Fibroblast of skin of scalp (primary cell): ENCODE data around the gene UBA52.
"Not testable (repeated sequence)": the region's sequence is repeated elsewhere in the genome, so short reads cannot be mapped to it uniquely, and the experiment has no call there.

Experiments used
- DNase-seq: peaks from one replicate; pipeline ENCODE4 v3.0.0-alpha.2; 2013

Gene UBA52

DNA sequence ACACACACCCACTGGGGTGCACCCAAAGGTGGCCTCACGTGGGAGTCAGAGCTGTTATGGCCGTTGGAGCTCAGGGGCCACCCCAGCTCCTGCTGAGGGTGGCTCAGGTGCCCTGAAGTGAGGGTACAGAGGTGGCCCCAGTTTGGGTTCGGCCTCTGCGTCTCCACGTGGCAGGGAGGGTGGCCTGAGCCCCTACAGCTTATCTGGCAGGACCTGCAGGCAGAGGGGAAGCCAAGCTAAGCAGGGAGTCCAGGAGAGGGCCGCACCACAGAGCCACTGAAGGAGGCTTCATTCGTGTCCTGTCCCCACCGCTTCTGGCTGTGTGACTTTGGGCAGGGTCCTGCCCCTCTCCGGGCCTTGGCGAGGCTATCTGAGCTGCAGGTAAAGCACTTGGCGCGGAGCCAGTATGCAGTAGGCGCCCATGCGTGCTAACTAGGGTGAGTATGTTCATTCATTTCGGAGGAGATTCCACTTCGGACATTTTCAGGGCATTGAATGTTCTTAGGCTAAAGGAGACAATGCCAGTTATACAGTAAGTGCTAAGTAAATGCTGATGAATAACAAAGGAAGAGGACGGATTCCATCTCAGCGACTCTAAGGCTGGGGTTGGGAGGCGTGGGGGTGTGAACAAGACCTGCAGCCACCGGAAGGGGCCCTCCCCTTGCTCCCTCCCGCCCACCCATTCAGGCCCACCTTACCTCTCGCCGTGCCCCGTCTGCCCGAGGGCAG, 21.9 kb downstream of the UBA52 start:
- no peak for DNase-seq

DNA sequence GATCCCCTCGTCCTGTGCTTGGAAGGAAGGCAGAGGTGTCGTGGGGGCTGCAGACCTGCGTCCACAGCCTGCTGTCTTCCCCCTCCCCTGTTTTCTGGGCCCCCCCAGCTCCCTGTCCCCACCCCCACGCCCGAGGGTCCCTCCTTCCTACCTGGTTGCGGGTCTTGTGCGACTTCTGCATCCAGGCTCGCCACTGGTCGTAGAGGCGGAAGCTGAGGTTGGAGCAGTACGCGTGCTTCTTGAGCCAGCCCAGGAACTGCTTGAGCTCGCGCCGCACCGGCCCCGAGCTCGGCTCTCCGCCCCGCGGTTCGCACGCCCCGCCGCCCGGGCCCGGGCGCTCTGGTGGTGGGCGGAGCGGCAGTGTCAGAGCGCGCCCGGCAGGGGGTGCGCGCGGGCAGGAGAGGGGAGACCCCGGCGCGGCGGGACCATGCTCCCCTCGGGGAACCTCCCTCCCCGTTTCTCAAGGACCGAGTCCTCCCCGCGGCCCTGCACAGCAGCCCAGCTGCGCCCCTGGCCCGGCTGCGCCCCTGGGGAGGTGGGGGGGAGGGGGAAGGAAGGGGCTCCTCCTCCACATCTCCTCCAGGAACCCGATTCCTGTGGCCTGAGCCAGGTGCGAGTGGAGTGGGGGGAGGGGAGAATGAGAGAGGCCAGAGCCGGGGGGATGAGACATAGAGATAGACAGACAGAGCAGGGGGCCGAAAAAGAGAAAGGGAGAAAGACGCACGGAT, 22.6 kb downstream of the UBA52 start:
- peak; percentile 70 for DNase-seq

DNA sequence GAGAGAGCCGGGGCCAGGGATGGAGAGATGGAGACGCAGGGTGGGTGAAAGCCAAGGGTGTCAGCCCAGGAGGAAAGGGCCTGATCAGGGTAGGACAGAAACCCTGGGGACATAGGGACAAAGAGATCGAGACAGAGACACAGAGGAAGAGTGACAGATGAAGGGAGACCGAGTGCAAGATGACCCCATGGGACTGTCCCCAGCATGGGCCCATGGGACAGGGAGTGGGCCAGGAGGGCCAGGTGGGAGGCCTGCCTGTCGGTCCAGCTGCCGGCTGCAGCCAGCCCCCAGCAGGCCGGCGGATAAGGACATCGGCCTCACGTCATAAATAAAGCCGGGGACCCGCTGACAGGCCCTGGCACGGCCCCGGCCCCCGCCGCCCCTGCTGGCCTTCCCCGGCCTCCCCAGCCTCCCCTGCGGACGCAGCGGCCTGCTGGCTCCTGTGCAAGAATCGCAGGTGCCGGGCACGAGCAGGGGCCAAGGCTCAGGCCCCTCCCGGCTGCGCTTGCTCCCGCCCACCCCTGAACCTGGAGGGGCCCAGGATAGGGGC, 23.2 kb downstream of the UBA52 start:
- no peak for DNase-seq

DNA sequence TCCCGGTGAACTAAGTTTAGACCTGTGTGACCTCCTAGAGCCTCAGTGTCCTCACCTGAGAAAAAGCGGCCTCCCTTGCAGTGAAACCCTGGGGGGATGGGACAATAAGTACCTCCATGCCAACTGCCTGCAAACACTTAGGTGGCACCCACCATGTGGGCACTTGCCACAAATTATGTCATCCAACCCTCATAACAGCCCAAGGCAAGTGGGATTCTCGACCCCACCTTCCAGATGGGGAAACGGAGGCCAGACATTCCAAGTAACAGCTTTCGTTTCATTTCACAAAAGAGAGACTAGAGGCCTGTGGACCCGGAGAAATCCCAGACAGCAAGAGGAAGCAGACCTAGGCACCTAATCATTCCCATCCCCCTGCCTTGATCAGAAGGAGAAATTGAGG, 23.8 kb downstream of the UBA52 start:
- no peak for DNase-seq

DNA sequence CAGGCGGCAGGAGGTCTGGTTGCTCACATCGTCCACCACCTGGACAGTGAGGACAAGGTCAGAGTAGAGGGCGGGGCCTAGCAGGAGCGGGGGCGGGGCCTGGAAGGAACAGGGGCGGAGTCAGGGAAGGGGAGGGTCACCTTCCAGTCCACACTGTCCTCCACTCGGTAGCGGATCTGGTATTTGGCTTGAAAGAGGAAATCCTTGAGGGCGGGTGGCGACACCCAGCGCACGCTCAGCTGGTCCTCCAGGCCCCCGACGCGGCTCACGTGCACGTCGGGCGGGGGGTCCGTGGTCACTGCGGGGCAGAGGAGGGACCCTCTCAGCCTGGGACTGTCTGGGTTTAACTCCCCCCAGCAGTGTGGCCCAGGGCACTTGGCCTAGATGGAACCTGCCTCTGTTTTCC, 25.1 kb downstream of the UBA52 start:
- DNase-seq: peak; percentile 23

DNA sequence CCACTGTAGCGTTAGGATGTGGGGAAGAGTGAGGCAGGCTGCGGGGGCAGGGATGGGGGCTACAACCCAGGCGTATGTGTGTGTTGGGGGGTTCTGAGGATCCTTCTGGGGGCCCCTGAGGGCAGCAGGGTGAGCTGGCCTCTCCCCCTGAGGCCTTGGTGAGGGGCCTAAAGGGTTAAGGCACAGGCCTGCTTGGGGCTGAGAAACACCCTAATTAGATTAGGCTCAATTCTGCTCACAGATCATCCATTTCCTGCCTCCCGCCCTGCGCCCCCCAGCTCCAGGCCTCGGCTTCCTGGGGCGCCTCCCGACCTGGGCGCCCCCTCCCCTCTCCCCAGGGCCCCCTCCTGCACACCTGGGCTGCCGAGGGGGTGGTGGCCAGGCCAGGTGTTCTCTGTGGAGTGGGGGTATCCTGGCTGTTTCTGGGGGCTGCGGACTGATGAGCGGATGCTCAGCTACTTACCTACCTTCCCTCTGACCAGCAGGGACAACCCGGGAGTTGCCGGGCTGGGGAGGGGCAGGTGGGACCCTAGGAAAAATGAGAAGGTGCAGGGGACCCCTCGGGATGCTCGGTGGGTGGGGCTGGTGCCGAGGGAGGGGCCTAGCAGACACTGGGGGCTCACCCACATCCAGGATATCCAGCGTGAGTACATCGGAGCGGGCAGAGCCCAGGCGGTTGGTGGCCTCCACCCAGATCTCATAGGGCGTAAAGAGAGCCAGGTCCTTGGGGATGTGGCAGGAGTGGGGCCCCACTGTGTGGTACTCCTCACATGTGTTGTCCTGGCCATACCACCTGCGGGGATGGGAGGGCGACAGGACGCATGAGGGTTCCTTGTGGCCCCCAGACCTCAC, 26.4 kb downstream of the UBA52 start:
- no peak for DNase-seq

DNA sequence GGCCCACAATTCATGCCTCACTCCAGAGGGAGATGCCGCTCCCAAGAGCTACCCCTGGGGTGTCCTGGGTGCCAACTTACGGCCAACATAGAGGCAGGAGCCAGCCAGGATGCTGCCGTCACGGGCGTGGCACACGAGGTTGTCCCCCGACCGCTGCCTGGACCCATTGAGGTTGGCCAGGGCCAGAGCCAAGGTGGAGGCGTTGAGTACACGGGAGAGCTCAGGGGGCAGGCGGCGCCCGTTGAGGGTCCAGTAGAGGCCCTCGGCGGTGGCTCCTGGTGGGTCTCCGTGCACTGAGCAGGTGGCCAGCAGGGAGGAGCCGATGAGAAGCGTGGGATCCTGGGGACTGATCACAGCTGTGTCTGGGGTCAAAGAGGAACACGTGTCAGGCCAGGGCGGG, 27.8 kb downstream of the UBA52 start:
- DNase-seq: no peak

DNA sequence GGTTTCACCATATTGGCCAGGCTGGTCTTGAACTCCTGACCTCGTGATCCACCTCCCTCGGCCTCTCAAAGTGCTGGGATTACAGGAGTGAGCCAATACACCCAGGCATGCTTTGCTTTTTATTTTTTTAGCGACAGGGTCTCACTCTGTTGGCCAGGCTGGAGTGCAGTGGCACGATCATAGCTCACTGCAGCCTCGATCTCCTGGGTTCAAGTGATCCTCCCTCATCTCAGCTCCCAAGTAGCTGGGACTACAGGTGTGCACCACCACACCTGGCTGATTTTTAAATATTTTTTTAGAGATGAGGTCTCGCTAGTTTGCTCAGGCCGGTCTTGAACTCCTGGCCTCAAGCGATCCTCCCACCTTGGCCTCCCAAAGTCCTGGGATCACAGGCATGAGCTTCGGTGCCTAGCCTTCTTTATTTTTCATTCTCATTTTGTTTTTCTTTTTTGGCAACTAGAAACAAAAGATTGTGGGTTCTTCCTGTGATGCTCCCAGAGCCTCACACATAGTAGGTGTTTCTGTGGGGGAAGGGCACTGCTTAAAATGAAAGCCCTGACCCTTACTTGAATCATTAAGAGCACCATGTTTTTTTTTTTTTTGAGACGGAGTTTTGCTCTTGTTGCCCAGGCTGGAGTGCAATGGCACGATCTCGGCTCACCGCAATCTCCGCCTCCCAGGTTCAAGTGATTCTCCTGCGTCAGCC, 29.2 kb downstream of the UBA52 start:
- DNase-seq: not testable (repeated sequence)

DNA sequence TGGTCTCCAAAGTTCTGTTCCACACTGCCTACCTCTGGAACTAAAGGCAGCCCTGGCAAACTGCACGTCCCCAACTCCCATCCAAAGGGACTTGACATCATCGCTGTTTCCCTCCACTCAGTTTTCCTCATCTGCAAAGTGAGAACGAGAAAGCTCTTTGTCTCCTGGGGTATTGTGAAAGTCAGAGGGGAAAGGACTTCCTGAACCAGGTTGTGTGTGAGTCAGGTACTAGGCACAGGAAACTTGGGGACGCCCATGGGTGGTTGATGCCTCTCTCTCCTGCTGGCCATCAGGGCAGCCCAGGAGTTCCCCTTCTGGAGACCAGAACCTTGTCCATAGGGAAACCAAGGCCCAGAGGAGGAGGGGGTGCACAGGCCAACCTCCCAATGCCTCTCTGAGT, 30.2 kb downstream of the UBA52 start:
- DNase-seq: no peak

DNA sequence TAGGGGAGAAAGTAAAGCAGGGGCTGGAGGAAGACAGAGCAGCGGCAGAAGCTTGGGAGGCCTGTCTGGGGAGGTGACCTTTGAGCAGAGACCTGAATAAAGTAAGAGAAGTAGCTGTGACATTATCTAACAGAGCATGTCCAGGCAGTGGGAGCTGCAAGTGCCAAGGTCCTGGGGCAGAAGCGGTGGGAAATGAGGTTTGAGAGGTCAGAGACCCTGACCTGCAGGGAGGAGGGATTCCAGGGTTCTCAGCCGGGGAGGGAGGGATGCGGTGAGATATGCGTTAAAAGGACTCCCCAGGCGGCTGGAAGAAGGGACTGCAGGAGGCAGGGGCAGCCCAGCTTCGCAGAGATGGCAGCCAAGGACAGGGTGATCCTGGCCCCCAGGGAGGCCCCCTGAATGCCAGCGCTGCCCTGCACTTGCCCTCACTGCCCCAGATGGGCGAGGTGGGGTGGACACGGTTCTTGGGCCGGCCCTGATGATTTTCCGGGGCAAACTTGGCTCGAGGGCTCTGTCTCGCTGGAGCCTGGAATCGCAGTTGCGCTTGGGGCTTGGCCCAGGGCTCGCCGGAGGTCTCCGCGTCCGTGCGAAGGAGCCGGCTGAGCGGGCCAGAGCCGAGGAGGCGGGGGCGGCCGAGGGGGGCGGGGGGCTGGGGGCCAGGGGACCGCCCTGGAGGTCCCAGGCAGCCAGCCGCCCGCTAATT, 31.7 kb downstream of the UBA52 start:
- no peak for DNase-seq

DNA sequence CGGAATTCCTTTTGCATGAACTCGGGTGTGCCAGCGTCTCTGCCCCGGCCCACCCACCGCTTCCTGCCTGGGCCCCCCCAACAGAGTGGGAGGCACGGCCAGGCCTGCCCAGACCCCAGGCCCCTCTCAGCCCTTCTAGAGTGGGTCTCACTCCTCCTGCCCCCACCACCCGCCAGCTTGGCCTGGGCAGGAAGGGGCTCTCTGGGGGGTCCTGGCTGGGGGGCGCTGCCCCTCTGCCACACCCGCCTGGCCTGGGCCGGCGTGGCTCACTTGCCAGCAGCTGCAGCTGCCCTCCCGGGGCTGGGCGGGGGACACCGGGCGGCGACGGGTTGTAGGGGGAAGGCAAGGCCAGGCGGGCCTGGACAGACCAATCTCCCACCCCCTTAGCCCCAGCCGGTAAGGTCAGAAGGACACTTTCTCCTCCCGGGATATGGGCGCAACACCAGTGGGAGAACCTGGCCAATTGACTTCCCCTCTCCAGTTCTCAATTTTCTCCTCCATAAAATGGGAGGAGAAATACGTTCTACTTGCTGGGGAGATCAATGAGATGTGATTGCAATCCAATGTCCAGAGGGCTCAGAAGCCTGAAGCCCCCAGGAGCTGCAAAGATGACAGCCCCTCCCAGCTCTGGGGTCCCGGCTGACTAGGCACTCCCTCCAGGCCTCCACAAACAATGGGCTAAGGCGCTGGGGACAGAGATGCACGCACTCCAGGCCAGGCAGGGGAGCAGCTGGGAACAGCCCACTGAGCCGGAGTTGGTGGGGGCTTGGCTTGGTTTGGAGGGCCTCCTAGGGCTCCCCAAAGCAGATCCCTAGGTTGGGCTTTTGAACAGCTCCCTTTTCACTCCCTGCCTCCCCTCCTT, 32.5 kb downstream of the UBA52 start:
- DNase-seq: no peak

DNA sequence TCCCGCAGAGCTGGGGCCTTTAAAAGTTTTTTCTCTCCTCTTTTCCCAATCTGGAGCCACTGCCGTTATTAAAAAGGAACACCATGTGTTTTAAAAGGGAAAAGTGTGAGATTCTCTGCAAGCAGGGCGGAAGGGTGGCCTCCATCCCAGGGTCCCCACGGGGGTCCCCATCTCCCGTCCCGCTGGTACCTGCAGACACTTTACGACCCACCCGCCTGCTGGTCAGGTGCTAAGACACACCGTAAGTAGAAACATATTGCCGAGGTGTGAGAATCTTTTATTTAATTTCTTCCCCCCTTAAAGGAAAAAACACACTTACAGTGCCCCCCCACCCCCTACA, 33.1 kb downstream of the UBA52 start:
- no peak for DNase-seq

DNA sequence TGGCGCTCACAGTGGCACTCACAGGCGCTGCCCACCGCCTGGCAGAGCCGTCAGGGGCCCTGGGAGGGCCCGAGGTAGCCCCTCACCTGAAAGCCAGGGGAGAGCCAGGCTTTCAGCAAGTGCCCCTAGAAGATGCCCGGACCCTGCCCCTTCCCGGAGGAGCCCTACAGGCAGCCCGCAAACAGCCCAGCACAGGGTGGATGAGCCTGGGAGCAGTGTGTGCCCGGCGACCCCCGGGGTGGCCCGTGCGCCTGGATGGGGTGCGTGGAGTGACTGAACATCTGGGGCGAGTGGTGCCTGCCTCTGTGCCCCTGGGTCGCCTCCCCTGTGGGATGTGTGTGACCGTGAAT, 33.5 kb downstream of the UBA52 start:
- DNase-seq: no peak

DNA sequence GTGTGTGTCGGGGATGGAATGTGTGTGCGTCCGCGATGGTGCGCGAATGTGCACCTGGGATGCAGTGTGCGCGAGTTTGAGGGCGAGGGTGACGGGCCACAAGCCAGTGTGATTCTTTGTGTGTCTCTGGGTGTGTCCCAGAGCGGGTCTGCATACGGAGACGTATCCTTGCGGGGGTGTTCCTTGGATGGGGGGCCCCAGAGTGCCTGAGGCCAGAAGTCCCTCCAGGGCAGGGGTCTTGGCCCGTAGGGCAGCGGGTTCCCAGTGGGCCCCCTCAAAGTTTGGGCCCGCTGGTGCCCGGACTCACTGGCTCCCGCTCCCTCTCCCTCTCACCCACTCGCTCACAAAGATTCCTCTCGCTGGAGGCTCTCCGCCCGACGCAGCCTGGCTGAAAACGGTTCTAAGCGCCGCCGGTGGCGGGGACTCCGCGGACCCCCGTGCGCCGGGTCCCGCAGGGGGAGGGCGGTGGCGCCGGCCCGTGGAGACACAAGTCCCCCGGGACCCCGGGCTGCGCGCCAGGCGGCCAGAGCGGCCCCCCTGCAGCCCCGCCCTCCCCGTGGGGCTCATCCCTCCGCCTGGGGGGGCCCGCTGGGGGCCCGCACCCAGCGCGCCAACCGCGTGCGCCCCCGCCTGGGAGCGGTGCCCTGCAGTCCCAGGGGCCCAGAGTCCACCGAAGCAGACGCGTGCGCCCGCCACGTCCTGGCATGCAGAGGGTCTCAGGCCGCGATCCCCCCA, 34.1 kb downstream of the UBA52 start:
- DNase-seq: no peak

DNA sequence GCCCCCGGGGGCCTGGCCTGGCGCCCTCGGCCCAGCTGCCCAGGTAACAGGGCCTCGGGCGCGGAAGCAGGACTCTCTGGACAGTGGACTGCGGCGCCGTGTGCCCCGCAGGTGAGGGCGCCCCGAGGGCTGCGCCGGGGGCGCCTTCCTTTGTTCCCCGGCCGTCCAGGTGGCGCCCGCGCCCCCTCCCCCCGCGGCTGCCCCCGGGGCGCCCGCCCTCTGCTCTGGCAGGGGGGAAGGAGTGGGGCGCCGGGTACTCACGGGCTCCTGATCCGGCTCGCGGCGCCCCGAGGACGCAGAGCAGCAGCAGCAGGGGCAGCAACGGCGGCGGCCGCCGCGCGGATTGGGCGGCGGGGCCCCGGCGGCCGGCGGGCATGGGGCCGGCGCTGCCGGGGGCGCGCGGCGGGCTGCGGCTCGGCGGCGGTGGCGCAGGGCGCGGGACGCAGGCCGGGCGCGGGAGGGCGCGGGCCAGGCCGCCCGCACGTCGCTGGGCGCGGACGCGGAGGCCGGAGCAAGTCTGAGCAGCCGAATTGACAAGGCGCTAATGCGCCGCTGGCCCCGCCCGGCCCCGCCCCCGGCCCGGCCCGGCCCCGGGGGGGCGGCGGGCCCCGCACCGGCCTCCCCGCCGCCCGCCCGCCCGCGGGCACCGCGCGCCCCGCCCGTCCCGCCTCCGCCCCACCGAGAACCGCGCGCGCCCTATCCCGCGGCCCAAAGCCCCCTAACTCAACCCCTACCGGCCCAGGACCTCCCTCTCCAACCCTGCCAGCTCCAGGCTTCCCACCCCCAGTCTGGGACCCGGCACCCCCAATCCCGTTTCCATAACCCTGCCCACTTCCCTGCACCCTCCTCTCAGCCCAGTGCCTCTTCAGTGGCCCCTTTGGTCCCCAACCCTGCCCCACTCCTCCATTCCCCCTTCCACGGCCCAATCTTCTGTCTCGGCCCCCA, 34.9 kb downstream of the UBA52 start, which contains the start of gene CRLF1:
TSS of gene CRLF1 (minus strand) at position 519 of the 945 bp plus-strand sequence. CDS start at position 376, 143 bp downstream.
- DNase-seq: no peak

DNA sequence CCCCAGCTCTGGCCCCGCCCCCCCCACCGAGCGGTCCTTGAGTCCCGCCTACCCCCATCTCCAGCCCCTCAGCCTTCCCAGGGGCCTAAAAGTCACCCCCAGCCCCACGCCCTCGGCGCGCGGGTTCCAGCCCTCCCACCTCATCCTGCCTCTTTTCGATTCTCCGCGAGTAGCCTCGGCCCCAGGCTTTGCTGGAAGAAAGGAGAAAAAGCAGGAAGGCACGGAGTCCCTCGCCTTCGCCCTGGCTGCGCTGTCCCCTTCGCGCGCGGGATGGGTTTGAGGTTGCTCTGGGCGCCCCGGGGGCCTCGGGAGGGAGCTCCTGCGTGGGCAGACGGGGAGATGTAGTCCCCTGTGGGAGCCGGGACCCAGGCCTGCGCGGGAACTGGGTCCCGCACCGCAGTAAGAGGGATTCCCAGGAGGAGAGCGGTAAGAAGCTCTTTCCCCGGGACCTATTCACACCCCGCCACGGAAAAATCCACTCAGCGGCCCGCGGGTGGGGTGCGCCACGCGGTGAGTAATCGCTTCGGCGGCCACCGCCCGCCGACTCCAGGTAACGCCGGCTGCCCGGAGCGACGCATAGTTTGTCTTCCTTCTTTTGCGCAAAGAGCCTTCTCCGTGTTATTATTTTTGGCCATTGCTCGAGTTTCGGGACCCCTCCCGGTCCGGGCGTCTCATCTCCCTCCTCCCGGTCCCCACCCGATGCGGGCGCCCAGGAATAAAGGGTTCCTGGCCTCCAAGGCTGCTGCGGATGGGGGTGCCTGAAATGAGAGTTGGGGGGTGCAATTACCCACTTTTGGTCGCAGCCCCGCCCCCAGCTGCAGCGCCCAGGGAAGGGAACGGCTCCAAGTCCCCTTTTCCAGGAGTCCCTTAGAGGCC, 35.8 kb downstream of the UBA52 start:
- DNase-seq: no peak

DNA sequence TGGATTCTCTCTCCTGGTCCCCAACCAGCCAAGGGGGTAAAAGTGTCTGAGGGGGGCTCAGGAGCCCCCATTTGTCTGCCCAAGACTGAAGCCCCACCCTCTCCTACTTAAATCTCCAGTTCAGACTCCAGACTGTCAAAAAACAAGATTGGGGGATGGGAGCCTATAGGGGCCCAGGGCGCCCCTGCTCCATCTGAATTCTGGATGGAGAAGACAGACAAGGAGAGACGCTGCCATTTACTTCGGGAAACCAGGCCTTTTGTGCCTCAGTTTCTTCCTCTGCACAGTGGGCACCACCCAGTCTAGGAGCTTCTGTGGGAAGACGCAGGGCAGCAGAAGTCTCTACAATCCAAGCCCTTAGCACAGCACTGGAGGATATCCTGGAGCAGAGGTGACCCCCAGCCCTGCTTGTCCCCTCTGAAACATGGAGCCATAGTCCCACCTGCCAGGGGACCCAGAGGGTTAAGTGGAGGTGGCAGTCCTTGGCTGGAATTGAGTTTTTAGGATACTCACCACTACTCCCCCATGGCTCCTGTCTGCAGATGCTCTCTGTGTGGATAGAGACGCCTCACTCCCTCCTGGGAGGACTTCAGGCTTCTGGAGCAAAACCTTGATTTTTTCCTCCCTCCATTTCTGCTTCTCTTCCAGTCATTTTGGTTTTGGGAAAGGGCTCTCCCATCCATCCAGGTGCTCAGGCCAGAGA, 36.6 kb downstream of the UBA52 start:
- no peak for DNase-seq
